ENCODE measurements around the gene SYT1.

Gene SYT1

GRCh38 chr12:78866518-78866917 is 1.9 kb downstream of the SYT1 start:
- Histone ChIP-seq H3K27me3 (ENCODE audit: insufficient read depth, low read length) (peaks cover 3% of the 10 kb centered on the region; the same call in 1 of the 2 replicates), H3K9me3 (ENCODE audit: insufficient read depth, low read depth, low read length) (no peaks in the 10 kb centered on the region), H3K4me3 (ENCODE audit: low read length) (peak overlapping the region; percentile 91), H3K9ac (ENCODE audit: low read depth, low read length) (no peak overlapping the region), H3K4me1 (ENCODE audit: insufficient read depth, low read length) (peaks cover 47% of the 10 kb centered on the region), H3K36me3 (ENCODE audit: insufficient read depth, low read length) (no peaks in the 10 kb centered on the region), H3K27ac (ENCODE audit: low read depth, low read length) (no peak overlapping the region)
- WGBS, result 79% methylated on average over 4 of the region's 4 CpGs

GRCh38 chr12:78870539-78870938 is 6.0 kb downstream of the SYT1 start:
- no peak overlapping the region for H3K9ac ChIP-seq (ENCODE audit: low read depth, low read length)

GRCh38 chr12:78871566-78871965 is 7.0 kb downstream of the SYT1 start:
- no peaks in the 10 kb centered on the region for H3K27me3 ChIP-seq (ENCODE audit: insufficient read depth, low read length)
- no peak overlapping the region for H3K27ac ChIP-seq (ENCODE audit: low read depth, low read length)
- H3K4me3 ChIP-seq (ENCODE audit: low read length), result no peak overlapping the region
- 100% methylated on average over 1 of the region's 2 CpGs for WGBS
- peaks cover 36% of the 10 kb centered on the region for H3K4me1 ChIP-seq (ENCODE audit: insufficient read depth, low read length)
- no peak overlapping the region for H3K9ac ChIP-seq (ENCODE audit: low read depth, low read length)
- H3K9me3 ChIP-seq (ENCODE audit: insufficient read depth, low read depth, low read length), result no peaks in the 10 kb centered on the region
- no peaks in the 10 kb centered on the region for H3K36me3 ChIP-seq (ENCODE audit: insufficient read depth, low read length)

More at GRCh38 chr12:78870539-78870938, 6.0 kb downstream of the SYT1 start:
- WGBS, result 86% methylated on average over 3 of the region's 3 CpGs
- Histone ChIP-seq H3K27me3 (ENCODE audit: insufficient read depth, low read length) (no peaks in the 10 kb centered on the region), H3K4me3 (ENCODE audit: low read length) (no peak overlapping the region), H3K36me3 (ENCODE audit: insufficient read depth, low read length) (no peaks in the 10 kb centered on the region), H3K9me3 (ENCODE audit: insufficient read depth, low read depth, low read length) (no peaks in the 10 kb centered on the region), H3K27ac (ENCODE audit: low read depth, low read length) (no peak overlapping the region), H3K4me1 (ENCODE audit: insufficient read depth, low read length) (peaks cover 46% of the 10 kb centered on the region)

GRCh38 chr12:78878459-78878858 is 13.9 kb downstream of the SYT1 start:
- no peak overlapping the region for H3K9ac ChIP-seq (ENCODE audit: low read depth, low read length)
- H3K36me3 ChIP-seq (ENCODE audit: insufficient read depth, low read length), result 0 out of 2 replicates have a peak, but pooled peaks cover 5% of the 10 kb centered on the region
- WGBS, result 95% methylated on average over 3 of the region's 3 CpGs
- no peak overlapping the region for H3K27ac ChIP-seq (ENCODE audit: low read depth, low read length)
- no peaks in the 10 kb centered on the region for H3K9me3 ChIP-seq (ENCODE audit: insufficient read depth, low read depth, low read length)
- H3K4me1 ChIP-seq (ENCODE audit: insufficient read depth, low read length), result peaks cover 48% of the 10 kb centered on the region
- no peaks in the 10 kb centered on the region for H3K27me3 ChIP-seq (ENCODE audit: insufficient read depth, low read length)
- no peak overlapping the region for H3K4me3 ChIP-seq (ENCODE audit: low read length)

GRCh38 chr12:78878866-78879265 is 14.3 kb downstream of the SYT1 start:
- no CpG with 5 or more reads among the region's 1 CpG for WGBS

GRCh38 chr12:78880078-78880477 is 15.5 kb downstream of the SYT1 start:
- Histone ChIP-seq H3K27me3 (ENCODE audit: insufficient read depth, low read length) (no peaks in the 10 kb centered on the region), H3K36me3 (ENCODE audit: insufficient read depth, low read length) (0 out of 2 replicates have a peak, but pooled peaks cover 5% of the 10 kb centered on the region), H3K4me3 (ENCODE audit: low read length) (no peak overlapping the region), H3K9ac (ENCODE audit: low read depth, low read length) (no peak overlapping the region), H3K9me3 (ENCODE audit: insufficient read depth, low read depth, low read length) (no peaks in the 10 kb centered on the region), H3K4me1 (ENCODE audit: insufficient read depth, low read length) (peaks cover 47% of the 10 kb centered on the region), H3K27ac (ENCODE audit: low read depth, low read length) (peak overlapping the region; percentile 63)

More at GRCh38 chr12:78878866-78879265, 14.3 kb downstream of the SYT1 start:
- Histone ChIP-seq H3K9ac (ENCODE audit: low read depth, low read length) (no peak overlapping the region), H3K4me1 (ENCODE audit: insufficient read depth, low read length) (peaks cover 48% of the 10 kb centered on the region), H3K36me3 (ENCODE audit: insufficient read depth, low read length) (0 out of 2 replicates have a peak, but pooled peaks cover 5% of the 10 kb centered on the region), H3K4me3 (ENCODE audit: low read length) (no peak overlapping the region), H3K27me3 (ENCODE audit: insufficient read depth, low read length) (no peaks in the 10 kb centered on the region), H3K9me3 (ENCODE audit: insufficient read depth, low read depth, low read length) (no peaks in the 10 kb centered on the region), H3K27ac (ENCODE audit: low read depth, low read length) (no peak overlapping the region)

- H3K27ac ChIP-seq (ENCODE audit: low read depth, low read length), result peak overlapping the region; percentile 39
- H3K9me3 ChIP-seq (ENCODE audit: insufficient read depth, low read depth, low read length), result no peaks in the 10 kb centered on the region
- 0 out of 2 replicates have a peak, but pooled peaks cover 5% of the 10 kb centered on the region for H3K36me3 ChIP-seq (ENCODE audit: insufficient read depth, low read length)
- 89% methylated on average over 1 of the region's 2 CpGs for WGBS
- H3K27me3 ChIP-seq (ENCODE audit: insufficient read depth, low read length), result no peaks in the 10 kb centered on the region
- peak overlapping the region; percentile 11; the same call in 1 of the 2 replicates for H3K9ac ChIP-seq (ENCODE audit: low read depth, low read length)
- no peak overlapping the region for H3K4me3 ChIP-seq (ENCODE audit: low read length)
- peaks cover 62% of the 10 kb centered on the region for H3K4me1 ChIP-seq (ENCODE audit: insufficient read depth, low read length)
Measured at GRCh38 chr12:78881685-78882084, 17.1 kb downstream of the SYT1 start.

- Histone ChIP-seq H3K36me3 (ENCODE audit: insufficient read depth, low read length) (no peaks in the 10 kb centered on the region), H3K4me1 (ENCODE audit: insufficient read depth, low read length) (peaks cover 62% of the 10 kb centered on the region), H3K9ac (ENCODE audit: low read depth, low read length) (no peak overlapping the region; the same call in 1 of the 2 replicates)
Measured at GRCh38 chr12:78885466-78885865, 20.9 kb downstream of the SYT1 start.

GRCh38 chr12:78886719-78887407 is 22.3 kb downstream of the SYT1 start:
- Histone ChIP-seq H3K9me3 (ENCODE audit: insufficient read depth, low read depth, low read length) (no peaks in the 10 kb centered on the region), H3K4me1 (ENCODE audit: insufficient read depth, low read length) (peaks cover 57% of the 10 kb centered on the region), H3K9ac (ENCODE audit: low read depth, low read length) (no peak overlapping the region; the same call in 1 of the 2 replicates), H3K27me3 (ENCODE audit: insufficient read depth, low read length) (no peaks in the 10 kb centered on the region), H3K36me3 (ENCODE audit: insufficient read depth, low read length) (no peaks in the 10 kb centered on the region), H3K27ac (ENCODE audit: low read depth, low read length) (no peak overlapping the region; the same call in 1 of the 2 replicates), H3K4me3 (ENCODE audit: low read length) (no peak overlapping the region)
- WGBS, result 91% methylated on average over 6 of the region's 7 CpGs

More at GRCh38 chr12:78885466-78885865, 20.9 kb downstream of the SYT1 start:
- 54% methylated on average over 2 of the region's 2 CpGs for WGBS
- no peaks in the 10 kb centered on the region for H3K9me3 ChIP-seq (ENCODE audit: insufficient read depth, low read depth, low read length)
- no peak overlapping the region for H3K4me3 ChIP-seq (ENCODE audit: low read length)
- H3K27ac ChIP-seq (ENCODE audit: low read depth, low read length), result no peak overlapping the region
- H3K27me3 ChIP-seq (ENCODE audit: insufficient read depth, low read length), result no peaks in the 10 kb centered on the region

- Histone ChIP-seq H3K9ac (ENCODE audit: low read depth, low read length) (no peak overlapping the region), H3K27me3 (ENCODE audit: insufficient read depth, low read length) (no peaks in the 10 kb centered on the region), H3K27ac (ENCODE audit: low read depth, low read length) (no peak overlapping the region), H3K4me1 (ENCODE audit: insufficient read depth, low read length) (peaks cover 51% of the 10 kb centered on the region), H3K9me3 (ENCODE audit: insufficient read depth, low read depth, low read length) (no peaks in the 10 kb centered on the region), H3K36me3 (ENCODE audit: insufficient read depth, low read length) (no peaks in the 10 kb centered on the region), H3K4me3 (ENCODE audit: low read length) (no peak overlapping the region)
- 99% methylated on average over 3 of the region's 3 CpGs for WGBS
Measured at GRCh38 chr12:78887444-78887843, 22.9 kb downstream of the SYT1 start.

GRCh38 chr12:78888568-78888967 is 24.0 kb downstream of the SYT1 start:
- Histone ChIP-seq H3K4me3 (ENCODE audit: low read length) (no peak overlapping the region), H3K9ac (ENCODE audit: low read depth, low read length) (no peak overlapping the region), H3K4me1 (ENCODE audit: insufficient read depth, low read length) (peaks cover 48% of the 10 kb centered on the region), H3K9me3 (ENCODE audit: insufficient read depth, low read depth, low read length) (no peaks in the 10 kb centered on the region), H3K27ac (ENCODE audit: low read depth, low read length) (no peak overlapping the region), H3K36me3 (ENCODE audit: insufficient read depth, low read length) (no peaks in the 10 kb centered on the region), H3K27me3 (ENCODE audit: insufficient read depth, low read length) (no peaks in the 10 kb centered on the region)
- WGBS, result 63% methylated on average over 3 of the region's 3 CpGs
